ENCODE results near the gene RPL29.

RPL29 gene

DNA sequence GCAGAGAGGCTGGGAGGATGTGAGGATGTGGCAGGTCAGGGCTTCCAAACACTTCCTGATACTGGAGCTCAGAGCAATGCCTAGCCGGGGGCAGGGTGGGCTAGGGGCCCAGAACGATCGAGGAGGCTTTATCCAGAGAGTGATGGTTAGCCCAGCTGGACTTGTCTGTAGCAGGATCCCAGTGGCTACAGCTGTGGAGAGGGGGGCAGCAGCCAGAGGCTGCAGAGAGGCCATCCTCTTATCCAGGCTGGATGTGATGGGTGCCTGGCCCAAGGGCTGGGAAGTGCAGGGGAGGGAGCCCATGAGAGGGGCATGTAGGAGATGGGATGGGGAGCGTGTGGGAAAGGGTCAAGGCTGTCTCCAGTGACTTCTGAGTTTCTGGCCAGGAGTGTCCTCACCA lies 48.9 kb downstream of the RPL29 start:
- TF ChIP-seq, protein P1, sequence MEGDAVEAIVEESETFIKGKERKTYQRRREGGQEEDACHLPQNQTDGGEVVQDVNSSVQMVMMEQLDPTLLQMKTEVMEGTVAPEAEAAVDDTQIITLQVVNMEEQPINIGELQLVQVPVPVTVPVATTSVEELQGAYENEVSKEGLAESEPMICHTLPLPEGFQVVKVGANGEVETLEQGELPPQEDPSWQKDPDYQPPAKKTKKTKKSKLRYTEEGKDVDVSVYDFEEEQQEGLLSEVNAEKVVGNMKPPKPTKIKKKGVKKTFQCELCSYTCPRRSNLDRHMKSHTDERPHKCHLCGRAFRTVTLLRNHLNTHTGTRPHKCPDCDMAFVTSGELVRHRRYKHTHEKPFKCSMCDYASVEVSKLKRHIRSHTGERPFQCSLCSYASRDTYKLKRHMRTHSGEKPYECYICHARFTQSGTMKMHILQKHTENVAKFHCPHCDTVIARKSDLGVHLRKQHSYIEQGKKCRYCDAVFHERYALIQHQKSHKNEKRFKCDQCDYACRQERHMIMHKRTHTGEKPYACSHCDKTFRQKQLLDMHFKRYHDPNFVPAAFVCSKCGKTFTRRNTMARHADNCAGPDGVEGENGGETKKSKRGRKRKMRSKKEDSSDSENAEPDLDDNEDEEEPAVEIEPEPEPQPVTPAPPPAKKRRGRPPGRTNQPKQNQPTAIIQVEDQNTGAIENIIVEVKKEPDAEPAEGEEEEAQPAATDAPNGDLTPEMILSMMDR (conservative IDR thresholded peaks at IDR 0.05; ENCODE audit: control insufficient read depth, insufficient read depth, low read depth, low read length), result no peak
- no peak for DNase-seq (ENCODE audit: low read depth)

DNA sequence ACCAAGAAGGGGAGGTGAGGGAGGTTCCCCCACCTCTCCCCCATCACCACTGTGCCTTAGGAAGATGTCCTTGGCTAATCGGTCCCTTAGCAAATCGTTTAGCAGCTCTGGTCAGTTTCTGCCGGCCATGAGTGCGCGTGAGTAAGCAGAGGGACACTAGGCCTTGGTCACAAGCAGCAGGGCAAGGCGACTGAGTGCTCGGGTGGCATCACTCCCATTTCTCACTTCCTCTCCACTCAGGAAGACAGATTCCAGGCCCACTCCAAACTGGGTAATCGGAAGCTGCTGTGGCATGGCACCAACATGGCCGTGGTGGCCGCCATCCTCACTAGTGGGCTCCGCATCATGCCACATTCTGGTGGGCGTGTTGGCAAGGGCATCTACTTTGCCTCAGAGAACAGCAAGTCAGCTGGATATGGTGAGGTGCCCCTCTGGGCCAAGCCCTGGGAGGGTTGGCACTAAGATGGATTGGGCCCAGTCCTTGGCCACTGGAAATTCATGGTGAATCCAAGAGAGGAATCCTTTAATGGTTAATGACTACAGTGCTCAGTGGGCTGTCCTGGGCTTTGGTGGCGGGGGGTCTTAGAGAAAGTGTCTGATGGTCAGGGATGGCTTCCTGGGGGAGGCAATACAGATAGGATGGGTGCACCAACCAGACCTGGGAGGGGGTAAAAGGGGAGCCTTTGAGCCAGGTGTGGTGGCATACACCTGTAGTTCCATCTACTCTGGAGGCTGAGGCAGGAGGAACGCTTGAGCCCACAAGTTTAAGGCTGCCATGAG lies 49.6 kb downstream of the RPL29 start:
- no peak overlapping the region for H3K4me3 ChIP-seq (ENCODE audit: control insufficient read depth, low read depth, low read length)
- TF ChIP-seq, protein P1 (conservative IDR thresholded peaks at IDR 0.05; ENCODE audit: control insufficient read depth, insufficient read depth, low read depth, low read length), result no peak
- no peak for DNase-seq (ENCODE audit: low read depth)

More for the DNA sequence above, 48.9 kb downstream of the RPL29 start:
- no peak overlapping the region for H3K4me3 ChIP-seq (ENCODE audit: control insufficient read depth, low read depth, low read length)

DNA sequence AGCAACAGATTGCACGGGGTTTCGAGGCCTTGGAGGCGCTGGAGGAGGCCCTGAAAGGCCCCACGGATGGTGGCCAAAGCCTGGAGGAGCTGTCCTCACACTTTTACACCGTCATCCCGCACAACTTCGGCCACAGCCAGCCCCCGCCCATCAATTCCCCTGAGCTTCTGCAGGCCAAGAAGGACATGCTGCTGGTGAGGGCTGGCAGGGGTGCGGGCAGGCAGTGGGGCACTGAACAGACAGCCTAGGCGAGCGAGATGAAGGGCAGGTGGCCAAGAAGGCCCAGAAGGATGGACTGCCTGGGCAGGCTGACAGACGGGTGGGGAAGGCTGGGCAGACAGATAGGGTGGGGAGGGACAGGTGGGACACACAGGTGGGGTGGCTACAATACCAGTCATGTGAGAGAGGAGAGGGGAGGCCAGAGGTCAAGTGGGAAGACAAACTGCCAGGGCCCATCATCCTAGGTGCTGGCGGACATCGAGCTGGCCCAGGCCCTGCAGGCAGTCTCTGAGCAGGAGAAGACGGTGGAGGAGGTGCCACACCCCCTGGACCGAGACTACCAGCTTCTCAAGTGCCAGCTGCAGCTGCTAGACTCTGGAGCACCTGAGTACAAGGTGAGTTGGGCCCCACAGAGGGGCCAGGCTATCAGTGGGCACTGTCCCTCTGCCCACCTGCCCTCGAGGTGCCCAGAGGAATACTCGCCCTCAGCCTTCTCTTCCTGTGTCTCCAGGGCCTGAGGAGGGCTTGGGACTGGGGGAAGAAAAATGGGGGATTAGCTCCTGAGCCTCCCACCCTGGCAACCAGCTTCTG lies 50.5 kb downstream of the RPL29 start:
- DNase-seq (ENCODE audit: low read depth), result no peak
- TF ChIP-seq, protein P1 (conservative IDR thresholded peaks at IDR 0.05; ENCODE audit: control insufficient read depth, insufficient read depth, low read depth, low read length), result no peak
- H3K4me3 ChIP-seq (ENCODE audit: control insufficient read depth, low read depth, low read length), result no peak overlapping the region

DNA sequence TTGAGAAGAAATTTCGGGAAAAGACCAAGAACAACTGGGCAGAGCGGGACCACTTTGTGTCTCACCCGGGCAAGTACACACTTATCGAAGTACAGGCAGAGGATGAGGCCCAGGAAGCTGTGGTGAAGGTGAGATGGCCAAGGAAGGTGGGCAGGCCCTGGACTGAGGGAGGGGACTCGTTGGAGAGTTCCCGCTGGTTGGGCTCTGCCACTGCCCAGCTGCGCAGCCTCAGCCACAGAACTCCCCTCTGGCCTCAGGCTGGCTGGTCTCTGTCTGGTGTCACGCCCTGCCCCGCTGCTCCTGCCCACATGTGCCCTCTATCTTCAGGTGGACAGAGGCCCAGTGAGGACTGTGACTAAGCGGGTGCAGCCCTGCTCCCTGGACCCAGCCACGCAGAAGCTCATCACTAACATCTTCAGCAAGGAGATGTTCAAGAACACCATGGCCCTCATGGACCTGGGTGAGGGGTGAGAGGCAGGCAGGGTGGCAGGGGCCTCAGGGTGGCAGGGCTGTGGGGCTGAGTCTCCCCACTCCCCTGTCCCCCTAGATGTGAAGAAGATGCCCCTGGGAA lies 51.2 kb downstream of the RPL29 start:
- TF ChIP-seq, protein P1 (conservative IDR thresholded peaks at IDR 0.05; ENCODE audit: control insufficient read depth, insufficient read depth, low read depth, low read length), result no peak
- no peak overlapping the region for H3K4me3 ChIP-seq (ENCODE audit: control insufficient read depth, low read depth, low read length)
- DNase-seq (ENCODE audit: low read depth), result no peak
